GM11168 (cell line): ENCODE data around the gene EHBP1.
"Not testable (repeated sequence)": the region's sequence is repeated elsewhere in the genome, so short reads cannot be mapped to it uniquely, and the experiment has no call there.

Experiments used
- in situ Hi-C: fragments of 300-500 bp; cut with MboI; formaldehyde crosslinking; loops from one replicate; pipeline ENCODE4 v1.12.0; 2022; ENCODE audit warnings: low sequenced_read_pairs; ENCODE audit not compliant: unreplicated experiment

EHBP1 gene

DNA sequence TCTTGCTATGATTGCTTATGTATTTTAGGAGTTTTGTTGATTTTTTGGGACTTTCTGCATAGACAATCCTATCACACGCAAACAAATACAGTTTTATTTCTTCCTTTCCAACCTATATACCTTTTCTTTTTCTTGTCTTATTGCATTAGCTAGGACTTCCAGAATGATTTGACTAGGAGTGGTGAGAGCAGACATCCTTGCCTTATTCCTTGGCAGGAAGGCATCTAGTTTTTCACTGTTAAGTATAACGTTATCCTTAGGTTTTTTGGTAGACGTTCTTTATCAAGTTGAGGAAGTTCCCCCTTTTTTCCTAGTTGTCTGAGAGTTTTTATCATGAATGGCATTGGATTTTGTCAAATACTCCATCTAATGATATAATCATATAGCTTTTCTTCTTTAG is 25.8 kb downstream of the EHBP1 start:
- in situ Hi-C loops, result no loop called here

- in situ Hi-C loops, result no loop called here
Observed at GRCh38 chr2:62732262-62732777, 26.8 kb downstream of the EHBP1 start.

GRCh38 chr2:62733546-62733945 is 28.0 kb downstream of the EHBP1 start:
- in situ Hi-C loops, result no loop called here

- in situ Hi-C loops, result no loop called here
Observed at GRCh38 chr2:62736899-62737559, 31.5 kb downstream of the EHBP1 start.

DNA sequence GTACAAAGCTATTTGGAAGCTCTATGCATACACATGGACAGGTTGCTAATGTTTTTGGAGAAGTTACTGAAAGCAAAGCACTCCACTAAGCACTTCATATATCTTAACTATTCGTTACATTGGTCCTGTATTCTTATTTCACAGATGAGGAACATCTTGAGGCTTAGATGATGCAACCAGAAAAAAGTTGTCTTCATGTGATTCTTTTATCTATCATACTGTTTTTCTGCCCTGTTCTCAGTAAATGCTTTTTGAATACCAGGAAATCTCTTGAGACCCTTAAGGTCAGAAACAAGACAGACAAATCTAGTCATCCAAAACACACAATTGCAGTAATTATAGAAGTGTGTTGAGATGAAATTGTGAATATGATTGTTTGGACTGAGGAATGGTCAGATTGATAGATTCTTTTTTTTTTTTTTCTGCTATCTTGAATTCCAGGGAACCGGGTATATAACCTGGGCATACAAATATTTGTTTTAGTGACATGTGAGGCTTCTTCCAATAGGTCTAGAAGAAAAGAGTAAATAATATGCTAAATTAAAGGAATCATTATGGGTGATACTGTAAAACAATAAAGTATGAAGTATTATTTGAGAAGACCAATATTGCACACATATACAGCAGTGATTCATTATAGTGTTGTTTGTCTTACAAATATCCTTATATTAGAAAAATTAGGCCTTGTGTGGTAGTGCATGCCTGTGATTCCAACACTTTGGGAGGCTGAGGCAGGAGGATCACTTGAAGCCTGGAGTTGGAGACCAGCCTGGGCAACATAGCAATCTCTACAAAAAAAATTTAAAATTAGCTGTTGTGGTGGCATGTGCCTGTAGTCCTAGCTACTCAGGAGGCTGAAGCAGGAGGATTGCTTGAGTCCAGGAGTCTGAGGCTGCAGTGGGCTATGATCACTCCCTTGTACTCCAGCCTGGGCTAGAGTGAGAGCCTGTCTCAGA is 33.7 kb downstream of the EHBP1 start:
- in situ Hi-C loops, result no loop called here

GRCh38 chr2:62740221-62740620 is 34.7 kb downstream of the EHBP1 start:
- in situ Hi-C loops, result no loop called here

DNA sequence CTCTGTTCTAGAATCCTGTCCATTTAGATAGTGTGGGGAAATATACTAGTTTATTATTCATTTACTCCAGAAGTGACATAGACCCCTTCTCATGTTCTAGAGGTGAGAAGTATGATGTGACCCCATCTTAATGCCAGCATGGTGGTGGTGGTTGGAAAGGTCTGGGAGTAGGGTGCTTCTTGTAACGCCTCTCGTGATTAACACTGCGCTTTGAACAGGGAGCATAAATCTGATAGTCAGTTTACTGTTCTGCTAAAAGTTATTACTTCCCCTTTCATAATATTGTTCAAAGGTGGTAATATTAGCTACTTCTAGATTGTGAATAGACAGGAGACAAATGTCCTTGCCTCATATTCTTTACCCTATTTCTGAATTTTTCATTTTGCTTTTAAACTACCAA is 35.6 kb downstream of the EHBP1 start:
- in situ Hi-C loops, result no loop called here

- in situ Hi-C loops, result no loop called here
Observed at GRCh38 chr2:62741954-62742722, 36.6 kb downstream of the EHBP1 start.

DNA sequence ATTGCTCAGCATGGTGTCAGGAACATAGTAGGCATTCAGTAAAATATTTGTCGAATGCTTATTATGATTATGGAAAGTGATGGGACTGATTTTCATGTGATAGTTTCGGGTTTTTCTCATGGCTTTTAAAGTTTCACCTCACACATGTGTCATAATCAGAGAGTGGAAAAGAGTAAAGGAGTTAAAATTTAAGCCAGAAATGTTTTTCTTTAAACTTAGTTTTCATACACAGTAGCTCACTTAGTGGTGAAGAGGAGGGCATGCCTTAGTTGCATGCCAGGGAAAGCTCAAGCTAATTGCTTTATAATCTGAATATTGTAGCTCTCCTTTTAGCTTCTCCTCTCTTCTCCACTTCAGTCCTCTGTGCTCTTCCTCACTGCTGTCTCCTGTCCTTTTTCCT is 38.0 kb downstream of the EHBP1 start:
- in situ Hi-C loops, result no loop called here

- in situ Hi-C loops, result no loop called here
Observed at GRCh38 chr2:62744603-62745002, 39.1 kb downstream of the EHBP1 start.

DNA sequence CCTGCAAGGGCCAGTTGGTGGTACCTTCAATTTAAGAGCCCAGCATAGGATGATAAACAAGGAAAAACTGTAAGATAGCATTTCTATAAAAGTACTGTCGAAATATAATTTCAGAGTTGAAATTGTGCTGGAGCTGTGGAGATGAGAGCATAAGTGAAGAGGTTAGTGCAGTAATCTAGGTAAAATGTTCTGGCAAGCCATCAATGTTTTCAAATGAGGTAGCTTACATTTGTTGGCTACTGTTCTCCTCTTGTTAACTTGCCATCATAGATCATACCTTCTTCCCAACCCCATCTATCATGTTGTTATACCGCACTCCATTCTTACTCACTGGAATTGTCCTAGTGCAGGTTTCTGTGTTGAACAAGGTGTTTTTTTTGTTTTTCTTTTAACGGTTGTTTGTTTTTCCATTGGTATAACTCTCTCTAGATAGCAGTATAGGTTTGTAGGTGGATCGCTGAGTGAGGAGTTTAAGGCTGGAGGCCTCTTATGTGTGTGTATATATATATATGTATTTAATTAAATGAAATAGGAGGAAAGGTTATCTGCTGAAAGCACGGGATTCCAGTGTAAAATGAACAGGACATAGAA is 40.5 kb downstream of the EHBP1 start:
- in situ Hi-C loops, result no loop called here

- in situ Hi-C loops, result no loop called here
Observed at GRCh38 chr2:62747169-62747568, 41.7 kb downstream of the EHBP1 start.

- in situ Hi-C loops, result no loop called here
Observed at GRCh38 chr2:62747876-62748275, 42.4 kb downstream of the EHBP1 start.

DNA sequence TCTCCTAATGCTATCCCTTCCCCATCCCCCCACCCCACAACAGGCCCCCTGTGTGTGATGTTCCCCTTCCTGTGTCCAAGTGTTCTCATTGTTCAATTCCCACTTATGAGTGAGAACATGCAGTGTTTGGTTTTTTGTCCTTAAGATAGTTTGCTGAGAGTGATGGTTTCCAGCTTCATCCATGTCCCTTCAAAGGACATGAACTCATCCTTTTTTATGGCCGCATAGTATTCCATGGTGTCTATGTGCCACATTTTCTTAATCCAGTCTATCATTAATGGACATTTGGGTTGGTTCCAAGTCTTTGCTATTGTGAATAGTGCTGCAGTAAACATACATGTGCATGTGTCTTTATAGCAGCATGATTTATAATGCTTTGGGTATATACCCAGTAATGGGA is 43.6 kb downstream of the EHBP1 start:
- in situ Hi-C loops, result not testable (repeated sequence)

GRCh38 chr2:62757029-62757428 is 51.5 kb downstream of the EHBP1 start:
- in situ Hi-C loops, result loop anchor here (25.0 kb wide), 2 partner anchors 770 to 845 kb away; partner anchors contain the start of gene COMMD1

GRCh38 chr2:62760026-62760425 is 54.5 kb downstream of the EHBP1 start:
- in situ Hi-C loops, result loop anchor here (25.0 kb wide), 2 partner anchors 773 to 848 kb away; partner anchors contain the start of gene COMMD1

GRCh38 chr2:62760555-62760954 is 55.0 kb downstream of the EHBP1 start:
- in situ Hi-C loops, result loop anchor here (25.0 kb wide), 2 partner anchors 773 to 848 kb away; partner anchors contain the start of gene COMMD1

DNA sequence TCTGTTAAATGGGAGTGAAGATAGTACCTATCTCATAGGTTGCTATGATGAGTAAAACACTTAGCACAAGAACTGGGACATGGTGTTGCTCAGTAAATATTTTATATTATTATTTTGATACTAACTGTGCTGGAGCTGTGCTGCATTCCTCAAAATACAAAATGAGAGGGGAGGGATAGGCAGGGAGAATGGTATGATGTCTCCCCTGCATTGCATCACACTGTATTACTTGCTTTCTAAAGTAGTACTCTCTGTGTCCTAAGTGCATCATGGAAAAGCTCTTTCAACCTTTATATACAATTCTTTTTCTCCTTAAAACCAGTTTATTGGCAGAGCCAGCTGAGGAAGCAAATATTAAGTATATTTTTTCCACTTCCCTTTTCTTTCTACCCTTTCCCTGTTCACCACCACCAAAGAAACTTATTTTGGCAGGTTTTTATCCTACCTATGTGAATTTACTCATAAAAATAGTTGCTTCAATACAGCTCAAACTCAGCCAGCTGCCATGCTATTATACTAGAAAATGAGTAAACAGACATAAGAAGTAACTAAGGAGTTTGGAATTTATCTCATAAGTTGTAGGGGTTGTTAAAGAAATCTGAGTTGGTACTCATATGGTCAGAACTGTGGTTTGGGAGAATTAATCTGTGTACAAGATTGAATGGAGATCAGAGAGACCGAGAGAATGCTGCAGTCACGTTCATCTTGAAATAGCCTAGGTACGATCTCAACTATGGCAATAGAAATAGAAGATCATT is 60.3 kb downstream of the EHBP1 start:
- in situ Hi-C loops, result loop anchor here (25.0 kb wide), 2 partner anchors 778 to 853 kb away; partner anchors contain the start of gene COMMD1

DNA sequence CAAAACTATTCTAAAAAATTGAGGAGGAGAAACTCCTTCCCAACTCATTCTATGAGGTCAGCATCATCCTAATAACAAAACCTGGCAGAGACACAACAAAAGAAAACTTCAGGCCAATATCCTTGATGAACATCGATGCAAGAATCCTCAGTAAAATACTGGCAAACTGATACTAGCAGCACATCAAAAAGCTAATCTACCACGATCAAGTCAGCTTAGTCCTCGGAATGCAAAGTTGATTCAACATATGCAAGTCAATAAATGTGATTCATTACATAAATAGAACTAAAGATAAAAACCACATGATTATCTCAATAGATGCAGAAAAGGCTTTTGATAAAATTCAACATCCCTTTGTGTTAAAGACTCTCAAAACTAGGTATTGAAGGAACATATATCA is 63.1 kb downstream of the EHBP1 start:
- in situ Hi-C loops, result loop anchor here (25.0 kb wide), 2 partner anchors 781 to 856 kb away; partner anchors contain the start of gene COMMD1
